ENCODE measurements around the gene LRRC73. TPM values are rescaled to one million over a fixed set of nuclear protein-coding genes. Genes with fewer than 3 reads are reported as not detected.

LRRC73 gene
- total RNA-seq, 2 experiments from 2014 or later: 0.45 to 0.52 TPM

DNA sequence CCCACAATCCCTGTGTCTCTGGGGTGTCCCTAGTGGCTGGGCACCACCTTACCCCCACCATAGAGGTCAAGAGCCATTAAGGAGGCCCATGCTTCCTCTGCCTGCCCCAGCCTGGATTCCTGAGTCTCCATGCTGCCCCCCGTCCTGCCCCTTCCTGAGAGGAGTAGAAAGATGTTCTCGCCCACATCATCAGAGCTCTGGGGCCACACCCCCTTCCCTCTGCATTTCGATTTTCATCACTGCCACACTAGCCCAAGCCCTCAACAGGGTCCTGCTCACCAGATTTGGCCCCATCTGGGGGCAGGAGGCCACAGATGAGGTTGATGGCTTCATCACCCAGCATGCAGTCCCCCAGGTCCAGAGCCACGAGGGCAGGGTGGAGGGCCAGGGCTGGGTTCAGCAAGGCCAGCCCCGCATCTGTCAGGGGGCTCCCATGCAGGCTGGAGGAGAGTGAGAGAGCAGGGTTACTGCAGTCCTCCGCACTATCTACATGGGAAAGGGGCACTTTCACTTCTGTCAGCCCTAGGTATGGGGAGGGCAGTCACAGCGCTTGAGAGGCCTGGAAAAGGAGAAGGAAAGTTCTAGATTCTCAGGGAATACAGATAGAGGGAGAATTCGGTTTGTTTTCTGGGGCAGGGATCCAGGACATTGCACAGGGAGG is 1.5 kb downstream of the LRRC73 start:
- H3K4me1 ChIP-seq (ENCODE audit: insufficient read depth, low read length): peaks cover 29% of the 10 kb centered on the region
- TF ChIP-seq, protein P1, sequence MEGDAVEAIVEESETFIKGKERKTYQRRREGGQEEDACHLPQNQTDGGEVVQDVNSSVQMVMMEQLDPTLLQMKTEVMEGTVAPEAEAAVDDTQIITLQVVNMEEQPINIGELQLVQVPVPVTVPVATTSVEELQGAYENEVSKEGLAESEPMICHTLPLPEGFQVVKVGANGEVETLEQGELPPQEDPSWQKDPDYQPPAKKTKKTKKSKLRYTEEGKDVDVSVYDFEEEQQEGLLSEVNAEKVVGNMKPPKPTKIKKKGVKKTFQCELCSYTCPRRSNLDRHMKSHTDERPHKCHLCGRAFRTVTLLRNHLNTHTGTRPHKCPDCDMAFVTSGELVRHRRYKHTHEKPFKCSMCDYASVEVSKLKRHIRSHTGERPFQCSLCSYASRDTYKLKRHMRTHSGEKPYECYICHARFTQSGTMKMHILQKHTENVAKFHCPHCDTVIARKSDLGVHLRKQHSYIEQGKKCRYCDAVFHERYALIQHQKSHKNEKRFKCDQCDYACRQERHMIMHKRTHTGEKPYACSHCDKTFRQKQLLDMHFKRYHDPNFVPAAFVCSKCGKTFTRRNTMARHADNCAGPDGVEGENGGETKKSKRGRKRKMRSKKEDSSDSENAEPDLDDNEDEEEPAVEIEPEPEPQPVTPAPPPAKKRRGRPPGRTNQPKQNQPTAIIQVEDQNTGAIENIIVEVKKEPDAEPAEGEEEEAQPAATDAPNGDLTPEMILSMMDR (IDR thresholded peaks at IDR 0.05): no peak
- Mint-ChIP-seq H3K36me3 (ENCODE audit: low read depth) (peaks cover 59% of the 10 kb centered on the region), H3K27ac (peak overlapping the region; percentile 67), H3K9me3 (no peaks in the 10 kb centered on the region), H3K27me3 (peaks cover 23% of the 10 kb centered on the region), H3K4me1 (ENCODE audit: low read depth) (peaks cover 20% of the 10 kb centered on the region), H3K4me3 (peak overlapping the region; percentile 87)
- H3K4me3 ChIP-seq (ENCODE audit: low read length): no peak overlapping the region
- intact Hi-C loops (cut with DNase I, micrococcal nuclease): loop anchor here (5.0 to 10.0 kb wide), 5 partner anchors 121 to 604 kb away; partner anchors contain the start of gene ZNF318 (in 2 of the 2)
- CTCF ChIA-PET: interaction anchor here (2.7 kb wide), 1 partner anchor 54 kb away, joined by 13 read pairs; the partner anchor contains the start of gene DLK2
- peak in 2 of 14 experiments; percentile 22 to 30 for DNase-seq
- peaks cover 39% of the 10 kb centered on the region for H3K36me3 ChIP-seq (ENCODE audit: insufficient read depth, low read length)
- no peak for ATAC-seq (ENCODE audit: poor library complexity)
- no peak overlapping the region for H3K27ac ChIP-seq (ENCODE audit: low read depth in 1 of 2, low read length in 2 of 2)
- H3K9me3 ChIP-seq (ENCODE audit: control insufficient read depth in 1 of 2, insufficient read depth in 1 of 2, low read length in 2 of 2): no peaks in the 10 kb centered on the region
- peaks cover 20% of the 10 kb centered on the region in 2 experiments for H3K27me3 ChIP-seq (ENCODE audit: control insufficient read depth in 1 of 2, insufficient read depth in 2 of 2, low read length in 2 of 2)
- POLR2A ChIA-PET: interaction anchor here (1.9 to 2.1 kb wide), 3 partner anchors 9 to 139 kb away, joined by 8 to 16 read pairs (median 10); partner anchors contain the start of genes POLR1C, TJAP1, YIPF3 and ZNF318

DNA sequence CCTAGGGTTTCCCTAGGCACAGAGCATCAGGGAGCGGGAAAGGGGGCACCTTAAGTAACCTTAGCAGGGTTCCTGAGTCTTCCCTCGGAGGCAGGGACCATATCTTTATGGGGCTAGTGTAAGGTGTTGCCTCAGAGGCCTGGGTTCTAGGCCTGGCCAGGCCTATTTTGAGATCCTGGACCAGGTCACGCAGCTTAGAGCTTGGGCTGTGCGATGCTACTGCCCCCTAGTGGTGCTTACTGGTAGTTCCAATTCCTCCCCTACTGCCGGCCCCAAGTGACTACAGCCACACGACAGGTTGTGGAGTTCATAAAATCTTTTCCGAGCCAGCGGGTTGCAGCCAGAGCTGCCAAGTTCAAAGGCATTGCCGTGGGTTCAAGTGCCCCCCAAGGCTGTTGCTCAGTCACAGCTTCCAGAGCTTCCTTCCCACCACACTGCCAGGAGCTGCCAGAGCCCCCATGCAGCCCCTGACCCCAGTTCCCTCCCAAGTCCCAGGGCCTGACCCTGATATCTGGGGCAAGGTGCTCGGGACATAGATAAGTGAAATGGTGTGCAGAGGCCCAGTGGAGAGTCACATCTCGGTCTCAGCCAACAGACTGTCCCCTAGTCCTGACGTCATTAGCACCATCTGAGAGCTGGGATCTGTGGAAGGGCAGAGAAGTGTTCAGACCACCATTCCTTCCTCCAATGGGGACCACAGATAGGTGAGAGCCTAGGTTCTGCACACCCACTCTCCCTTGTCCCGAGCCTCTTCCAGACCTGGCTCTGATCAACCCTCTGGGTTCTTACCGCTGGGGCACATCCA is 3.3 kb downstream of the LRRC73 start:
- Histone ChIP-seq H3K27me3 (ENCODE audit: control insufficient read depth in 1 of 2, insufficient read depth in 2 of 2, low read length in 2 of 2) (peaks cover 20% of the 10 kb centered on the region in 2 experiments), H3K27ac (ENCODE audit: low read depth in 1 of 2, low read length in 2 of 2) (no peak overlapping the region), H3K36me3 (ENCODE audit: insufficient read depth, low read length) (peaks cover 39% of the 10 kb centered on the region), H3K4me3 (ENCODE audit: low read length) (no peak overlapping the region), H3K4me1 (ENCODE audit: insufficient read depth, low read length) (peaks cover 29% of the 10 kb centered on the region), H3K9me3 (ENCODE audit: control insufficient read depth in 1 of 2, insufficient read depth in 1 of 2, low read length in 2 of 2) (no peaks in the 10 kb centered on the region)
- ChIA-PET CTCF (interaction anchor here (0.7 to 2.7 kb wide), 15 partner anchors 9 to 277 kb away, joined by 3 to 13 read pairs (median 4); partner anchors contain the start of genes ABCC10, CRIP3, DLK2 and DNPH1), POLR2A (interaction anchor here (0.5 to 2.1 kb wide), 11 partner anchors 9 to 1817 kb away, joined by 3 to 16 read pairs (median 4); partner anchors contain the start of genes ABCC10, DNPH1, POLR1C and YIPF3)
- intact Hi-C loops (cut with DNase I, micrococcal nuclease): loop anchor here (1.0 to 10.0 kb wide), 7 partner anchors 53 to 602 kb away; partner anchors contain the start of gene ZNF318 (in 2 of the 2)
- H3K36me3 Mint-ChIP-seq (ENCODE audit: low read depth): peaks cover 60% of the 10 kb centered on the region
- DNase-seq (peak; percentile 58 to 92 (median 74)), ATAC-seq (ENCODE audit: poor library complexity) (peak; percentile 71)
- H3K9me3 Mint-ChIP-seq: no peaks in the 10 kb centered on the region
- H3K27me3 Mint-ChIP-seq: peaks cover 23% of the 10 kb centered on the region
- no peak overlapping the region for H3K27ac Mint-ChIP-seq
- TF ChIP-seq, protein P1 (IDR thresholded peaks at IDR 0.05): peak; percentile 94
- H3K4me1 Mint-ChIP-seq (ENCODE audit: low read depth): peaks cover 15% of the 10 kb centered on the region
- peak overlapping the region; percentile 68 for H3K4me3 Mint-ChIP-seq

DNA sequence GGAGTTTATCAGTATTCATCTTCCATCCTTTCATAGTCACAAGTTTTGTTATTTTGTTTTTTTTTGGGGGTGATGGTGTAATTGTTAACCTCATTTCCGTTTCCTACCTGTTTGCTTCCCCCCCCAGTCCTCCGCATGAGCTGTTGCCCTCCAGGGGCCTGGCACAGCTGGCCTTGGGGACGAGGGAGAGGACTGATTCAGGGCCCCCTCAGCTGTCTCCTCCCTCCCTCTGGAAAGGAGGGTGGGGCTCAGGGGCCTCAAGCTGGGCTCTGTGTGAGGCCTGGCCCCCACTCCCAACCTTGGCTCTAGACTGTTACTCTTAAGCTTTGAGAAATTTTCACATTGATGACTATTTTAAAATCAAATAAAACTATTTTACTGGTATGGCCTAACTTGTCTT is 4.0 kb downstream of the LRRC73 start:
- TF ChIP-seq, protein P1 (IDR thresholded peaks at IDR 0.05): no peak
- Histone ChIP-seq H3K36me3 (ENCODE audit: insufficient read depth, low read length) (peaks cover 39% of the 10 kb centered on the region), H3K9me3 (ENCODE audit: control insufficient read depth in 1 of 2, insufficient read depth in 1 of 2, low read length in 2 of 2) (no peaks in the 10 kb centered on the region), H3K27me3 (ENCODE audit: control insufficient read depth in 1 of 2, insufficient read depth in 2 of 2, low read length in 2 of 2) (peaks cover 20% of the 10 kb centered on the region in 2 experiments), H3K27ac (ENCODE audit: low read depth in 1 of 2, low read length in 2 of 2) (no peak overlapping the region), H3K4me3 (ENCODE audit: low read length) (no peak overlapping the region), H3K4me1 (ENCODE audit: insufficient read depth, low read length) (peaks cover 29% of the 10 kb centered on the region)
- Mint-ChIP-seq H3K27me3 (peaks cover 23% of the 10 kb centered on the region), H3K9me3 (no peaks in the 10 kb centered on the region), H3K4me3 (no peak overlapping the region), H3K36me3 (ENCODE audit: low read depth) (peaks cover 60% of the 10 kb centered on the region), H3K27ac (no peak overlapping the region), H3K4me1 (ENCODE audit: low read depth) (peaks cover 15% of the 10 kb centered on the region)
- ATAC-seq (ENCODE audit: poor library complexity) (no peak), DNase-seq (no peak)
- ChIA-PET CTCF (interaction anchor here (0.7 to 2.7 kb wide), 16 partner anchors 10 to 277 kb away, joined by 3 to 13 read pairs (median 4); partner anchors contain the start of genes ABCC10, CRIP3, DLK2 and DNPH1), POLR2A (interaction anchor here (0.7 to 2.1 kb wide), 9 partner anchors 8 to 474 kb away, joined by 3 to 16 read pairs (median 4); partner anchors contain the start of genes ABCC10, DNPH1, POLR1C and YIPF3)
- intact Hi-C loops (cut with DNase I, micrococcal nuclease): loop anchor here (1.0 to 10.0 kb wide), 7 partner anchors 52 to 601 kb away; partner anchors contain the start of gene ZNF318 (in 2 of the 2)

Data from CD4-positive, alpha-beta T cell (primary cell).